Kidney (tissue), 14 donors: Measurements from ENCODE around the gene LIMA1. TPM values are rescaled to one million over a fixed set of nuclear protein-coding genes. Genes with fewer than 3 reads are reported as not detected.
A peak's percentile ranks its signal among the peaks of the same experiment; 100 is the strongest.

Experiments used
- DNase-seq, 5 donors: peaks; one replicate each; pipeline ENCODE4 v3.0.0-alpha.2; 2013 to 2020
- FAIRE-seq: peaks from 2 replicates; lab custom pipeline; 2012; peaks lifted over from hg19 to GRCh38; lab: Jason Lieb, UNC
- H3K27ac ChIP-seq, 2 donors: one replicate each; pipeline ENCODE4 v1.7.0; 2013; ENCODE audit warnings: low read depth in 2 of 2, low read length in 2 of 2, inconsistent platforms in 1 of 2
- H3K27me3 ChIP-seq: one replicate; pipeline ENCODE4 v1.7.1; 2013; ENCODE audit warnings: low read length, inconsistent platforms; ENCODE audit not compliant: control insufficient read depth, insufficient read depth
- H3K36me3 ChIP-seq, 3 donors: one replicate each; pipeline versions ENCODE4 v1.7.0 to v1.7.1; 2013; ENCODE audit warnings: low read length in 3 of 3, control low read depth in 1 of 3, inconsistent platforms in 1 of 3; ENCODE audit not compliant: insufficient read depth in 3 of 3, control insufficient read depth in 2 of 3
- H3K4me1 ChIP-seq, 3 donors: one replicate each; pipeline versions ENCODE4 v1.7.0 to v1.7.1; 2013; ENCODE audit warnings: low read length in 3 of 3, inconsistent platforms in 1 of 3, low read depth in 1 of 3; ENCODE audit not compliant: control insufficient read depth in 2 of 3, insufficient read depth in 2 of 3
- H3K4me3 ChIP-seq, 3 donors: one replicate each; pipeline versions ENCODE4 v1.7.0 to v1.8.1; 2013; ENCODE audit warnings: low read length in 3 of 3, control low read depth in 1 of 3, inconsistent platforms in 1 of 3
- H3K9ac ChIP-seq, 3 donors: one replicate each; pipeline versions ENCODE4 v1.7.0 to v1.7.1; 2013; ENCODE audit warnings: low read length in 3 of 3, control low read depth in 1 of 3, inconsistent platforms in 1 of 3
- H3K9me3 ChIP-seq, 3 donors: one replicate each; pipeline versions ENCODE4 v1.7.0 to v1.7.1; 2013; ENCODE audit warnings: low read length in 3 of 3, control low read depth in 1 of 3, inconsistent platforms in 1 of 3; ENCODE audit not compliant: control insufficient read depth in 2 of 3, insufficient read depth in 1 of 3
- intact Hi-C: fragments of 100-400 bp; cut with DNase I; formaldehyde crosslinking; loops from one replicate; pipeline ENCODE4 v1.11.1; 2022
- polyA plus RNA-seq: library from polyadenylated mRNA; stranded (reverse); fragments of 350-450 nt; fragmentation: Illumina TruSeq; extraction: RNeasy Lipid Tissue Mini Kit (QIAGEN cat#74804); gene quantifications from one replicate; pipeline ENCODE4 v1.2.3, GENCODE V29; 2014; ENCODE audit warnings: low read depth, low replicate concordance; ENCODE audit not compliant: insufficient read depth
- total RNA-seq: library from RNA; stranded (reverse); fragmentation: NEBNext Ultra II Directional; extraction: Animal tissue kit (Norgen Biotek cat#: 25700); gene quantifications from one replicate; pipeline ENCODE4 v1.2.1, GENCODE V29; 2021
- TF ChIP-seq, protein P1 (sequence below): IDR thresholded peaks from 3 replicates; pipeline ENCODE4 v1.5.1; 2012; ENCODE audit warnings: mild to moderate bottlenecking, moderate library complexity, borderline replicate concordance; ENCODE audit not compliant: insufficient read depth; ENCODE audit errors: extremely low read depth
- donor health status: control.
- donor health status: control.
- donor health status: control.
- donor health status: control.
- donor health status: control.
- donor health status: DM: yes; HTN: yes; CAD: no.
- donor health status: Normal renal cell carcinoma (clear cell type).

Gene LIMA1
- total and polyA plus RNA-seq, 2 donors from 2014 or later, result 43.1 to 76.1 TPM

GRCh38 chr12:50271724-50272247 lies 11.5 kb downstream of the LIMA1 start:
- TF ChIP-seq, protein P1, sequence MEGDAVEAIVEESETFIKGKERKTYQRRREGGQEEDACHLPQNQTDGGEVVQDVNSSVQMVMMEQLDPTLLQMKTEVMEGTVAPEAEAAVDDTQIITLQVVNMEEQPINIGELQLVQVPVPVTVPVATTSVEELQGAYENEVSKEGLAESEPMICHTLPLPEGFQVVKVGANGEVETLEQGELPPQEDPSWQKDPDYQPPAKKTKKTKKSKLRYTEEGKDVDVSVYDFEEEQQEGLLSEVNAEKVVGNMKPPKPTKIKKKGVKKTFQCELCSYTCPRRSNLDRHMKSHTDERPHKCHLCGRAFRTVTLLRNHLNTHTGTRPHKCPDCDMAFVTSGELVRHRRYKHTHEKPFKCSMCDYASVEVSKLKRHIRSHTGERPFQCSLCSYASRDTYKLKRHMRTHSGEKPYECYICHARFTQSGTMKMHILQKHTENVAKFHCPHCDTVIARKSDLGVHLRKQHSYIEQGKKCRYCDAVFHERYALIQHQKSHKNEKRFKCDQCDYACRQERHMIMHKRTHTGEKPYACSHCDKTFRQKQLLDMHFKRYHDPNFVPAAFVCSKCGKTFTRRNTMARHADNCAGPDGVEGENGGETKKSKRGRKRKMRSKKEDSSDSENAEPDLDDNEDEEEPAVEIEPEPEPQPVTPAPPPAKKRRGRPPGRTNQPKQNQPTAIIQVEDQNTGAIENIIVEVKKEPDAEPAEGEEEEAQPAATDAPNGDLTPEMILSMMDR, result no peak
- peak overlapping the region in 2 of 3 donors; percentile 41 to 63 for H3K9ac ChIP-seq
- peak overlapping the region in 2 of 3 donors; percentile 52 to 59 for H3K4me3 ChIP-seq
- DNase-seq, result peak in 1 of 5 donors; percentile 21
- H3K27me3 ChIP-seq, result no peaks in the 10 kb centered on the region
- peak overlapping the region; percentile 66 to 95 for H3K27ac ChIP-seq
- no peaks in the 10 kb centered on the region for H3K36me3 ChIP-seq
- intact Hi-C loops, result no loop called here
- FAIRE-seq, result no peak
- no peaks in the 10 kb centered on the region for H3K9me3 ChIP-seq
- no peaks in the 10 kb centered on the region for H3K4me1 ChIP-seq

- H3K4me1 ChIP-seq, result no peaks in the 10 kb centered on the region
- no peak overlapping the region for H3K27ac ChIP-seq
- no peaks in the 10 kb centered on the region for H3K36me3 ChIP-seq
- no peaks in the 10 kb centered on the region for H3K27me3 ChIP-seq
- H3K4me3 ChIP-seq, result no peak overlapping the region
- intact Hi-C loops, result no loop called here
- DNase-seq (no peak), FAIRE-seq (no peak)
- H3K9ac ChIP-seq, result no peak overlapping the region
- TF ChIP-seq, protein P1, result no peak
- no peaks in the 10 kb centered on the region for H3K9me3 ChIP-seq
These were observed 14.8 kb downstream of the LIMA1 start for GRCh38 chr12:50268482-50268881.

DNA sequence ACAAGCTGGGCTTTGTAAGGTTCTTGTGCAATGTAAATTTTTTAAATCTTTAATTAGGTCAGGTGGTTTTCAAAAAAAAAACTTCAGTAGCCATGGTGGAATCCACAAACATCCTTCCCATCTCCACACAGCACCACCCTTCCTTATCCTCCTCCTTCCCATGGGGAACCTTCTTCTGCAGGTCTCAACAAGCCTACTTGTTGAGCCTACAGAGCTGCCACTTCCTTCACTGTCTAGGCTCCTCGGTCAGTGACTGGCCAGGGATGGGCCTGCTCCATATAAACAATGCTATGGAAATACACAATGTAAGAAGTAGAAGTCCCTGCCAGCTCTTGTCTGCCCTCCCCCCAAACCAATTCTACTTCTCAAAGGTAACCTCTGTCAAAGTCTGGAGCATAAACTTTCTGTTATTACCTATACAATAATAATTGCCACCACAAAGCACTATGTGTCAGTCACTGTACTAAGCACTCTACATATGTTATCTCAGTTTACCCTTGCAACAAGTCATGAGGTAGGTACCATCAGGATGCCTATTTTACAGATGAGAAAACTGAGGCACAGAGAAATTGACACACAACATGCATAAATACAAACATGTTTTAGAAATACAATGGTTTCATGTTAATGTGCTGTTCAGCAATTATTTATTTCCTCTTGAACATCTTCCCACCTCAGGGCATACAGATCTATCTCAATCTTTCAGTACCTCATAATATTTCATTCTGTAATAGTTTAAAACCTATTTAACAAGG lies 17.4 kb downstream of the LIMA1 start:
- intact Hi-C loops, result no loop called here
- no peaks in the 10 kb centered on the region for H3K27me3 ChIP-seq
- H3K9me3 ChIP-seq, result no peaks in the 10 kb centered on the region
- FAIRE-seq, result no peak
- no peaks in the 10 kb centered on the region for H3K36me3 ChIP-seq
- H3K9ac ChIP-seq, result no peak overlapping the region
- TF ChIP-seq, protein P1, result no peak
- H3K27ac ChIP-seq, result no peak overlapping the region
- H3K4me1 ChIP-seq, result peaks cover 0 to 3% (median 2%) of the 10 kb centered on the region in 3 donors
- no peak for DNase-seq
- H3K4me3 ChIP-seq, result no peak overlapping the region
